ENCODE measurements around the gene CDC37. TPM values are rescaled to one million over a fixed set of nuclear protein-coding genes. Genes with fewer than 3 reads are reported as not detected.
"Not testable (repeated sequence)": the region's sequence is repeated elsewhere in the genome, so short reads cannot be mapped to it uniquely, and the experiment has no call there.

The CDC37 gene
- total RNA-seq, 1 experiment from 2014 or later: 260 TPM

DNA sequence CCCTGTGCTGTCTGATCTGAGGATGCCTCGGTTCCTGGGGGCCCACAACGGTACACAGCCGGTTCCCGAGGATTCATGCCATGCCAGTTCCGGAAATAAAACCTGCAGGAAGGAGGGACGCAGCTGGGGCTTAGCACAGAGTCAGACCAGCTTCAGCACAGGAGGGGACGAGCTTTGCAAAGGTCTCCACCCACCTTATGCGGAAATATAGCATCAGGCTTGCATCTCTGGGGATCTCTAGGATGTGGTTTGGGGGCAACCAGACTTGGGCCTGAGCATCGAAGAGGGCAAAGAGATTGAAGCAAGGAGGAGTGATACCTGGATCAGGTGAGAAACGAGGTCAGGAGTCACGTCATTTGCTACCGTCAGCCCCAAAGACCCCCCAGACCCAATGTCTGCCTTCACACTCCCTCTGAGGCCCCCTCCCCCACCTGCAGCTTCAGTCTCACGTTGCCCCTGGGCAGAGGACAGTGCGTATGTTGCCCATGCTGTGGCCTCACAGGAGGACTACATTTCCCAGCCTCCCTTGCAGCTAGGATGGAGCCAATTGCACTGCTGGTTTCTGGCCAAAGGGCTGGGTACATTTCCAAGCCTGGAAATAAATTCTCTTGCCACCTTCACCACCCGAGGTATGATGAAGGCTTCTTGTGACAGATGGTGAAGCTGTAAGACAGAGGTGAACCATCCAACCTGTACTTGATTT is 35.1 kb downstream of the CDC37 start:
- CTCF ChIA-PET: interaction anchor here (1.0 kb wide), 1 partner anchor 12 kb away, joined by 4 read pairs; the partner anchor contains the start of gene TYK2
- H3K36me3 ChIP-seq (ENCODE audit: control insufficient read depth in 1 of 2, insufficient read depth in 2 of 2, low read length in 2 of 2): peaks cover 13 to 16% of the 10 kb centered on the region in 2 experiments; a peak in 3 of 4 replicates
- no peaks in the 10 kb centered on the region for H3K27me3 ChIP-seq (ENCODE audit: insufficient read depth, low read length)
- H4K20me1 ChIP-seq (ENCODE audit: insufficient read depth): no peaks in the 10 kb centered on the region
- peaks cover 0 to 3% of the 10 kb centered on the region in 2 experiments; a peak in 1 of 4 replicates for H3K9me3 ChIP-seq (ENCODE audit: control insufficient read depth in 1 of 2, insufficient read depth in 1 of 2, low read depth in 1 of 2, low read length in 2 of 2)
- no peaks in the 10 kb centered on the region for H3K9me2 ChIP-seq (ENCODE audit: insufficient read depth)
- no peak overlapping the region for H3K27ac ChIP-seq (ENCODE audit: low read depth, low read length)
- intact Hi-C loops (cut with micrococcal nuclease): no loop called here
- DNase-seq (ENCODE audit: low read depth, low spot score) (no peak), ATAC-seq (peak; percentile 47; the same call in 1 of the 2 replicates)
- no TSS peak for BruUV-seq (replicated peaks)
- H3K4me2 ChIP-seq (ENCODE audit: low read length): no peak overlapping the region
- RAD21 ChIA-PET (ENCODE audit: low non-redundant PET in 1 of 2, low total read pairs in 2 of 2, uncharacterized antibody in 2 of 2, unreplicated experiment in 2 of 2): no interaction called here
- POLR2A ChIA-PET: no interaction called here
- TF ChIP-seq SRF (IDR thresholded peaks at IDR 0.05; ENCODE audit: low read depth) (no peak), EZH2 (IDR thresholded peaks at IDR 0.05) (no peak), SP1 (IDR thresholded peaks at IDR 0.05; ENCODE audit: low read depth) (no peak), CEBPB (IDR thresholded peaks at IDR 0.05; ENCODE audit: low read depth) (no peak), YY1 (IDR thresholded peaks at IDR 0.05; ENCODE audit: extremely low read depth, insufficient replicate concordance, low read depth, low read length) (no peak), ELF1 (IDR thresholded peaks at IDR 0.05; ENCODE audit: borderline replicate concordance, low read depth) (no peak)
- TF ChIP-seq, protein P1, sequence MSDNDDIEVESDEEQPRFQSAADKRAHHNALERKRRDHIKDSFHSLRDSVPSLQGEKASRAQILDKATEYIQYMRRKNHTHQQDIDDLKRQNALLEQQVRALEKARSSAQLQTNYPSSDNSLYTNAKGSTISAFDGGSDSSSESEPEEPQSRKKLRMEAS (IDR thresholded peaks at IDR 0.05): no peak
- TF ChIP-seq, protein P2, sequence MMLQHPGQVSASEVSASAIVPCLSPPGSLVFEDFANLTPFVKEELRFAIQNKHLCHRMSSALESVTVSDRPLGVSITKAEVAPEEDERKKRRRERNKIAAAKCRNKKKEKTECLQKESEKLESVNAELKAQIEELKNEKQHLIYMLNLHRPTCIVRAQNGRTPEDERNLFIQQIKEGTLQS (IDR thresholded peaks at IDR 0.05): no peak
- TF ChIP-seq, protein P3, sequence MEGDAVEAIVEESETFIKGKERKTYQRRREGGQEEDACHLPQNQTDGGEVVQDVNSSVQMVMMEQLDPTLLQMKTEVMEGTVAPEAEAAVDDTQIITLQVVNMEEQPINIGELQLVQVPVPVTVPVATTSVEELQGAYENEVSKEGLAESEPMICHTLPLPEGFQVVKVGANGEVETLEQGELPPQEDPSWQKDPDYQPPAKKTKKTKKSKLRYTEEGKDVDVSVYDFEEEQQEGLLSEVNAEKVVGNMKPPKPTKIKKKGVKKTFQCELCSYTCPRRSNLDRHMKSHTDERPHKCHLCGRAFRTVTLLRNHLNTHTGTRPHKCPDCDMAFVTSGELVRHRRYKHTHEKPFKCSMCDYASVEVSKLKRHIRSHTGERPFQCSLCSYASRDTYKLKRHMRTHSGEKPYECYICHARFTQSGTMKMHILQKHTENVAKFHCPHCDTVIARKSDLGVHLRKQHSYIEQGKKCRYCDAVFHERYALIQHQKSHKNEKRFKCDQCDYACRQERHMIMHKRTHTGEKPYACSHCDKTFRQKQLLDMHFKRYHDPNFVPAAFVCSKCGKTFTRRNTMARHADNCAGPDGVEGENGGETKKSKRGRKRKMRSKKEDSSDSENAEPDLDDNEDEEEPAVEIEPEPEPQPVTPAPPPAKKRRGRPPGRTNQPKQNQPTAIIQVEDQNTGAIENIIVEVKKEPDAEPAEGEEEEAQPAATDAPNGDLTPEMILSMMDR (IDR thresholded peaks at IDR 0.05 in 2 of 3, conservative IDR thresholded peaks at IDR 0.05 in 1 of 3; ENCODE audit: borderline replicate concordance in 1 of 3, insufficient read depth in 1 of 3, low read depth in 2 of 3, low read length in 2 of 3): no peak
- TF ChIP-seq, protein P4, sequence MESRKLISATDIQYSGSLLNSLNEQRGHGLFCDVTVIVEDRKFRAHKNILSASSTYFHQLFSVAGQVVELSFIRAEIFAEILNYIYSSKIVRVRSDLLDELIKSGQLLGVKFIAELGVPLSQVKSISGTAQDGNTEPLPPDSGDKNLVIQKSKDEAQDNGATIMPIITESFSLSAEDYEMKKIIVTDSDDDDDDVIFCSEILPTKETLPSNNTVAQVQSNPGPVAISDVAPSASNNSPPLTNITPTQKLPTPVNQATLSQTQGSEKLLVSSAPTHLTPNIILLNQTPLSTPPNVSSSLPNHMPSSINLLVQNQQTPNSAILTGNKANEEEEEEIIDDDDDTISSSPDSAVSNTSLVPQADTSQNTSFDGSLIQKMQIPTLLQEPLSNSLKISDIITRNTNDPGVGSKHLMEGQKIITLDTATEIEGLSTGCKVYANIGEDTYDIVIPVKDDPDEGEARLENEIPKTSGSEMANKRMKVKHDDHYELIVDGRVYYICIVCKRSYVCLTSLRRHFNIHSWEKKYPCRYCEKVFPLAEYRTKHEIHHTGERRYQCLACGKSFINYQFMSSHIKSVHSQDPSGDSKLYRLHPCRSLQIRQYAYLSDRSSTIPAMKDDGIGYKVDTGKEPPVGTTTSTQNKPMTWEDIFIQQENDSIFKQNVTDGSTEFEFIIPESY (IDR thresholded peaks at IDR 0.05; ENCODE audit: extremely low read depth, insufficient replicate concordance, low read length): no peak
- H3K4me3 ChIP-seq (replicated peaks in 1 of 2; ENCODE audit: low read depth in 1 of 2, low read length in 2 of 2): no peak overlapping the region
- no peak overlapping the region for H3K9ac ChIP-seq (ENCODE audit: low read length)
- no peaks in the 10 kb centered on the region for H3K79me2 ChIP-seq (ENCODE audit: insufficient read depth, low read length)
- H2AFZ ChIP-seq (ENCODE audit: low read depth, low read length, poor library complexity, severe bottlenecking): no peak overlapping the region
- no peaks in the 10 kb centered on the region for H3K4me1 ChIP-seq (ENCODE audit: control insufficient read depth in 1 of 2, insufficient read depth in 2 of 2, low read length in 2 of 2)

DNA sequence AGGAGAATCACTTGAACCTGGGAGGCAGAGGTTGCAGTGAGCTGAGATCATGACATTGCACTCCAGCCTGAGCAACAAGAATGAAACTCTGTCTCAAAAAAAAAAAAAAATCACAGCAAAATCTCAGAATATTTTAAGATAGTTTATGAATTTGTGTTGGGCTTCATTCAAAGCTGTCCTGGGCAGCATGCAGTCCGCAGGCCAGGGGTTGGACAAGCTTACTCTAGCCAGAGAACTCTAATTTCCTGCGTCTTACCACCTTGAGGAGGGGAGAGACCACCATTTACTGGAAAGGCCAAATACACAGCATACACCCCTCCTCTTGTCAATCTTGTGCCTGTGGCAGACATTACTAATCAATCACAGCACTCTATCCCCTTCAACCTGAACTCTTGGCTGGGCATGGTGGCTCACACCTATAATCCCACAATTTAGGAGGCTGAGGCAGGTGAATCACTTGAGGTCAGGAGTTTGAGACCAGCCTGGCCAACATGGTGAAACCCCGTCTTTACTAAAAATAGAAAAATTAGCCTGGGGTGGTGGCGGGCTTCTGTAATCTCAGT is 36.3 kb downstream of the CDC37 start:
- H3K27ac ChIP-seq (ENCODE audit: low read depth, low read length); H3K4me2 ChIP-seq (ENCODE audit: low read length); DNase-seq (ENCODE audit: low read depth, low spot score); H3K9me3 ChIP-seq (ENCODE audit: control insufficient read depth in 1 of 2, insufficient read depth in 1 of 2, low read depth in 1 of 2, low read length in 2 of 2); intact Hi-C loops (cut with micrococcal nuclease); H3K79me2 ChIP-seq (ENCODE audit: insufficient read depth, low read length); ATAC-seq; BruUV-seq (replicated peaks); H3K9ac ChIP-seq (ENCODE audit: low read length); H3K27me3 ChIP-seq (ENCODE audit: insufficient read depth, low read length); H3K4me1 ChIP-seq (ENCODE audit: control insufficient read depth in 1 of 2, insufficient read depth in 2 of 2, low read length in 2 of 2); H4K20me1 ChIP-seq (ENCODE audit: insufficient read depth); H3K9me2 ChIP-seq (ENCODE audit: insufficient read depth); RAD21 ChIA-PET (ENCODE audit: low non-redundant PET in 1 of 2, low total read pairs in 2 of 2, uncharacterized antibody in 2 of 2, unreplicated experiment in 2 of 2); CTCF ChIA-PET; POLR2A ChIA-PET; H2AFZ ChIP-seq (ENCODE audit: low read depth, low read length, poor library complexity, severe bottlenecking); H3K4me3 ChIP-seq (replicated peaks in 1 of 2; ENCODE audit: low read depth in 1 of 2, low read length in 2 of 2): not testable (repeated sequence)
- peaks cover 13 to 18% of the 10 kb centered on the region in 2 experiments; a peak in 3 of 4 replicates for H3K36me3 ChIP-seq (ENCODE audit: control insufficient read depth in 1 of 2, insufficient read depth in 2 of 2, low read length in 2 of 2)
